ENCODE measurements around the gene FER1L5. TPM values are rescaled to one million over a fixed set of nuclear protein-coding genes. Genes with fewer than 3 reads are reported as not detected.

FER1L5 gene
- total and polyA plus RNA-seq, 9 of the 15 experiments (the other 6 are each of a cell fraction or from before 2014, with no cell fraction given), result 0.01 TPM; not detected in 6

- TF ChIP-seq ATF3 (IDR thresholded peaks at IDR 0.05), result peak; percentile 81
- TF ChIP-seq ATF3 (CRISPR knock-in tag; conservative IDR thresholded peaks at IDR 0.05), result no peak
- no peak for TF ChIP-seq IRF1 (CRISPR knock-in tag; IDR thresholded peaks at IDR 0.05; ENCODE audit: borderline replicate concordance)
- no peak for TF ChIP-seq FOXM1 (IDR thresholded peaks at IDR 0.05; ENCODE audit: low read depth)
- TF ChIP-seq FOXM1 (CRISPR knock-in tag; IDR thresholded peaks at IDR 0.05; ENCODE audit: low read depth), result no peak
- no peak for TF ChIP-seq ZBTB8A (IDR thresholded peaks at IDR 0.05; ENCODE audit: partially characterized antibody)
- TF ChIP-seq CCAR2 (IDR thresholded peaks at IDR 0.05; ENCODE audit: low read depth, low read length), result no peak
- TF ChIP-seq ATF7 (IDR thresholded peaks at IDR 0.05), result peak; percentile 71
- no peak for TF ChIP-seq FOXO4 (CRISPR knock-in tag; IDR thresholded peaks at IDR 0.05)
- TF ChIP-seq ZBTB34 (CRISPR knock-in tag; IDR thresholded peaks at IDR 0.05), result no peak
- TF ChIP-seq ZNF263 (CRISPR knock-in tag; IDR thresholded peaks at IDR 0.05; ENCODE audit: borderline replicate concordance), result no peak
These were observed 73.1 kb downstream of the FER1L5 start (continued) for GRCh38 chr2:96715658-96716057.
